NCI-H2107 (cell line): ENCODE measurements around the gene LHFPL2.

Experiments used
- DNase-seq: peaks from one replicate; lab custom pipeline; 2025; lab: John Stamatoyannopoulos, UW

LHFPL2 gene

GRCh38 chr5:78522476-78523260, 125.9 kb downstream of the LHFPL2 start:
- DNase-seq: no peak

GRCh38 chr5:78521455-78521854, 127.1 kb downstream of the LHFPL2 start:
- DNase-seq: no peak

DNA sequence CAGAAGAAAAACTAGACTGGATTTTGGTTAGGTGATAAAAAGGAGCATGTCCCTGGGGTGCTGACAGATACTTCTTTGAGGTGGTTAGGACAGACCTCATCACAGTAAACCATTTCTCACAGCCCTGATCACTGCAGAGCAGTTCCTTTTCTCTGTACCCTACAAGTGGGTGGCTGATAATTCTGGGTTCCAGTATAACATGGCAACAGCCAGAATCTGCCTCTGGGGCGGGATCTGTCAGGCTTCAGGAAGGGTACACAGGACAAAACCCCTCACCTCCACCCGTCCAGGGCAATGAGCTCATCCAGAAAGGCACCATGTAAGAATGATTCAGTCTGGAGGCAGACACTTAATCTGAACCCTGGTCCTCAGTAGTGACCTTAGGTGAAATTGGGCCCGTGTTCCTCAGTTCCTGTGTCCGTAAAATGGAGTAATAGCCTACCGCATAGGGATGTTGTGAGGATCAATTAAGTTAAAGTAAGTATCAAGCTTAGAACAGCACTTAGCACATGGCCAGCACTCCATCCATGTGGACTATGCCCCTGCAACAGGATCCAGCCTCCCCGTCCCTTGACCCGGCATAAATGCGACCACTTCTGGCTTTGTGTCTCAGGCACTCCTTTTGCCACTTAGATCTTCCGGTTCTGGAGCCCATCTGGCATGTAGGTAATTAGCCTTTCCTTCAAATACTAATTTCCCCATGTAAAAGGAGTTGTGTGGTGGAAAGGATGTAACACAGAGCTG, 129.2 kb downstream of the LHFPL2 start:
- no peak for DNase-seq

GRCh38 chr5:78518365-78519197, 130.0 kb downstream of the LHFPL2 start:
- DNase-seq: no peak

DNA sequence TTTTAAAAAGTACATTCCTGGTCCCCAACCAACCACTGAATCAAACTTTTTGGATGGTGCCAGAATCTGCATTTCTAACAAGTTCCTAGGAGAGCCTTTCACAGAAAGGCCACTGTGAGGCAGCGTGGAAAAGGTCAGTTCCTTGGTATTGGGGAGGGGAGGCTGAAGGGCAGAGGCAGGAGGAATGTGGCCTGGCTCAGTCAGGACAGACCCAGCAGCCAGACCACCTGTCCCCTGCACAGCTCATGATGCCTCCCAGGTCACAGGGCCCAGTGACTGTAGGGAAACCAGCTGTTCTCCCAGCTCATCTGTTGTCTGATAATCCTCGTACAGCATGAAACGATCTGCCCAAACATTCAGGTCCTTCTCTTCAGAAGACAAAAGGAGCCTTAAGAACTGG, 132.9 kb downstream of the LHFPL2 start:
- DNase-seq: no peak

GRCh38 chr5:78514427-78515330, 133.9 kb downstream of the LHFPL2 start:
- DNase-seq: no peak

- DNase-seq: no peak
Observed at GRCh38 chr5:78513441-78513840, 135.1 kb downstream of the LHFPL2 start.

- DNase-seq: no peak
Observed at GRCh38 chr5:78512435-78512834, 136.1 kb downstream of the LHFPL2 start.

- no peak for DNase-seq
Observed at GRCh38 chr5:78511121-78511906, 137.3 kb downstream of the LHFPL2 start.

DNA sequence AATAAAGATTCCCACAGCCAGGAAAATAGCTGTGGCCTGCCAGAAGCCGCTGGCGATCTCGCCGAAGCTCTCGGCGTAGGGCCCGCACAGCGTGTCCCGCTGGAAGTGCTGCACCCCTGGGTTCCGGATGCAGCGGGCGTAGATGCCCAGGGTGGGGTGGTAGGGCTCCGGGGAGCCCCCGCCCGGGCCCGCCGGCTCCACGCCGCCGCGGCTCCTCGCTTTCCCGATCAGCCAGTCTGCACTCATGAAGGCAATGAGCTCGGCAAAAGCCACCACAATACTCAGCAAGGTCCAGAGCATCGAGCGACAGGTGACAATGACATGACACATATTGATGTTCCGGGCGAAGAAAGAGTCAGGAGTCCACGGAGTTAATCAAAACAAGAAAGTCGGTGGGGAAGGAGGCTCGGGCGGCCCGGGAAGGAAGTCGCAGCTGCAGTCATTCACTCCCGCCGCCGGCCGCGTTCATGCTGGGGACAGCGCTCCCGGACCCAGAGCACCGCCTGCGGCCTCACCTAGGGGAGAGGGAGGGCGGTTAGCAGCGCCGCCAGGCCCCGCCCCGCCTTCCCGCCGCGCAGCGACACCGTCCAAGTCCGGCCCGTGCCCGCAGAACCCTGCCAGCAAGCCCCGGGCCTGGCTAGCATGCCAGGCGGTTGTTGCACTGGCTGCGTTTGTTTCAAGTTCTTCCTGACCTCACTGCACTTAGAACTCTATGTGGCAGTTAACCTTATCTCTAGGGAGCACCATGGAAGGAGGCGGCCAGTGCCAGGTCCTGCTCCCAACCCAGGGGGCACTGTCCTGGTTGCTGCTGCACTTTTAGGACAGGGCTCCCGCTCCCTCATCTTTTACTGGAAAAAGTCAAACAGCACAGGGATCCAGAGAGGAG, 138.4 kb downstream of the LHFPL2 start:
- DNase-seq: no peak

GRCh38 chr5:78509145-78509865, 139.3 kb downstream of the LHFPL2 start:
- no peak for DNase-seq

- DNase-seq: no peak
Observed at GRCh38 chr5:78508186-78508765, 140.3 kb downstream of the LHFPL2 start.

DNA sequence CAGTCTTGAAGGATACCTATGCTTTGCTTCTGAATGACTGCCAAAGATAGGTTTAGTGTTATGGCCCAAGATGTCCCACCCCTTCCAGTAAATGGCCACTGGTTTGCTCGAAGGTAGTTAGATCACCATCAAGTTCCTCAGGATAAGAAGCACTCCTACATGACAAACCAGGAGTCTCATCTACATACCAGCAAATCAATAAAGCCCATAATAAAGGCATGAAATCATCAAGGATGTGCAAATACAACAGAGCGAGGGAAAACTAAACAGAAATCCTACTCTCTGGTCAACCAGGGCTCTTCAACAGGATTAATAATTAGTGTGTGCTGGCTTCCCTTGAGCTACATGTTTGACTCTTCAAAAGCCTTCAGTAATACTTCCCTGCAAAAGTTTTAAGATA, 141.0 kb downstream of the LHFPL2 start:
- no peak for DNase-seq

- DNase-seq: no peak
Observed at GRCh38 chr5:78506261-78507024, 142.1 kb downstream of the LHFPL2 start.

DNA sequence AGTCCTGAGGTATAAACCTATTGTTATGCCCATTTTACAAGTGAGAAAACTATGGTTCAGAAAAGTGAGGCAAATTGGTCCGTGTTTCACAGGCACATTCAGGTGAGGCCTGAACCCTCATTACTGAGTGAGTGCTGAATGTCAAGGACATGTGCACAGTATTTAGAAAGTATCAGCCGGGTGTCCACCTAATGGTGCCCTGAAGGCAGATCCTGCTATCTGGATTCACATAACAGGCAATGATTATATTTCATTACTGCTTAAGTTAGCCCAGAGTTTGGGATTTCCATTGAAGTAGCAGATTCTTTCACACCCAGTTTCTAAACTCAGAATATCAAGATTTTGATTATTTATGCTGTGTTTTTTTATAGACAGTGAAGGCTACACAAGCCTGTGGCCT, 142.7 kb downstream of the LHFPL2 start:
- no peak for DNase-seq

GRCh38 chr5:78504704-78505677, 143.6 kb downstream of the LHFPL2 start:
- DNase-seq: no peak
